Uterus (tissue), 4 donors: ENCODE results near the gene EPS15. TPM values are rescaled to one million over a fixed set of nuclear protein-coding genes. Genes with fewer than 3 reads are reported as not detected.
"Not testable (repeated sequence)": the region's sequence is repeated elsewhere in the genome, so short reads cannot be mapped to it uniquely, and the experiment has no call there.

ENCODE experiments used
- DNase-seq, 2 donors: peaks; one replicate each; pipeline ENCODE4 v3.0.0-alpha.2; 2019 to 2020
- H3K27ac ChIP-seq, 2 donors: fragments of 200-600 bp; sonication (generic); 1 replicate in 1 of 2; 2 replicates in 1 of 2; pipeline ENCODE4 v1.5.1; 2016 to 2018
- H3K27me3 ChIP-seq, 2 donors: fragments of 200-600 bp; sonication (generic); one replicate each; pipeline ENCODE4 v1.5.1; 2018 to 2019; ENCODE audit warnings: control low read depth in 1 of 2
- H3K36me3 ChIP-seq, 2 donors: fragments of 200-600 bp; sonication (generic); one replicate each; pipeline ENCODE4 v1.5.1; 2019; ENCODE audit warnings: control low read depth in 1 of 2
- H3K4me1 ChIP-seq, 2 donors: fragments of 200-600 bp; sonication (generic); one replicate each; pipeline ENCODE4 v1.5.1; 2018 to 2019; ENCODE audit warnings: control low read depth in 1 of 2
- H3K4me3 ChIP-seq, 2 donors: fragments of 200-600 bp; sonication (generic); 1 replicate in 1 of 2; 2 replicates in 1 of 2; pipeline ENCODE4 v1.5.1; 2018 to 2019; ENCODE audit warnings: mild to moderate bottlenecking in 1 of 2
- H3K9me3 ChIP-seq, 2 donors: fragments of 200-600 bp; sonication (generic); one replicate each; pipeline ENCODE4 v1.5.1; 2019; ENCODE audit warnings: control low read depth in 1 of 2
- CTCF ChIP-seq, 4 experiments: fragments of 200-600 bp in 2 of 4; fragments of 450-650 bp in 2 of 4; sonication (generic) in 2 of 4; IDR thresholded peaks; one replicate each; pipeline ENCODE4 v1.5.1; 2016 to 2019; ENCODE audit warnings: antibody characterized with exemption in 4 of 4, mild to moderate bottlenecking in 2 of 4, moderate library complexity in 1 of 4
- POLR2A ChIP-seq, 2 donors: fragments of 450-650 bp; IDR thresholded peaks; one replicate each; pipeline ENCODE4 v1.6.1; 2016; ENCODE audit warnings: antibody characterized with exemption in 2 of 2, mild to moderate bottlenecking in 1 of 2, moderate library complexity in 1 of 2
- intact Hi-C: fragments of 100-400 bp; cut with DNase I; formaldehyde crosslinking; loops from one replicate; pipeline ENCODE4 v1.15.1; 2023; ENCODE audit warnings: low total_unique reads
- total RNA-seq, 4 donors: library from RNA; depleted of rRNA in 3 of 4; stranded (reverse); fragments of >200 nt in 3 of 4; gene quantifications; one replicate each; pipeline versions ENCODE4 v1.1.0 to v1.2.4, GENCODE V29; 2014 to 2023
- donor health status: DM: yes; HTN: yes; CAD: no.

Gene EPS15
- total RNA-seq, 4 donors from 2014 or later = 30.7 to 133 (median 81.1) TPM

- H3K9me3 ChIP-seq = no peaks in the 10 kb centered on the region
- H3K4me3 ChIP-seq = no peak overlapping the region
- no peak overlapping the region for H3K27ac ChIP-seq
- no peak for TF ChIP-seq CTCF (IDR thresholded peaks at IDR 0.05)
- TF ChIP-seq POLR2A (IDR thresholded peaks at IDR 0.05) = no peak
- H3K27me3 ChIP-seq = no peaks in the 10 kb centered on the region
- intact Hi-C loops = no loop called here
- DNase-seq = no peak
- H3K4me1 ChIP-seq = no peaks in the 10 kb centered on the region
- no peaks in the 10 kb centered on the region for H3K36me3 ChIP-seq
Measured at GRCh38 chr1:51415963-51416362, 103.1 kb downstream of the EPS15 start.

- Histone ChIP-seq H3K27me3 (no peaks in the 10 kb centered on the region), H3K27ac (no peak overlapping the region), H3K36me3 (no peaks in the 10 kb centered on the region), H3K9me3 (no peaks in the 10 kb centered on the region), H3K4me1 (no peaks in the 10 kb centered on the region), H3K4me3 (no peak overlapping the region)
- no peak for DNase-seq
- intact Hi-C loops = no loop called here
- no peak for TF ChIP-seq POLR2A (IDR thresholded peaks at IDR 0.05)
- TF ChIP-seq CTCF (IDR thresholded peaks at IDR 0.05) = no peak
Measured at GRCh38 chr1:51414811-51415210, 104.3 kb downstream of the EPS15 start.

GRCh38 chr1:51411820-51412219 is 107.2 kb downstream of the EPS15 start:
- H3K27me3 ChIP-seq, DNase-seq, H3K36me3 ChIP-seq, H3K27ac ChIP-seq, H3K4me3 ChIP-seq, H3K9me3 ChIP-seq, intact Hi-C loops, H3K4me1 ChIP-seq: not testable (repeated sequence)

GRCh38 chr1:51410568-51411460 is 108.3 kb downstream of the EPS15 start:
- Histone ChIP-seq H3K4me3 (no peak overlapping the region), H3K27ac (no peak overlapping the region)
- no peak for DNase-seq

GRCh38 chr1:51409755-51410541 is 109.1 kb downstream of the EPS15 start:
- H3K36me3 ChIP-seq, H3K9me3 ChIP-seq, H3K4me3 ChIP-seq, intact Hi-C loops, H3K27ac ChIP-seq, H3K4me1 ChIP-seq, H3K27me3 ChIP-seq, DNase-seq: not testable (repeated sequence)

More at GRCh38 chr1:51410568-51411460, 108.3 kb downstream of the EPS15 start:
- Histone ChIP-seq H3K27me3 (no peaks in the 10 kb centered on the region), H3K4me1 (no peaks in the 10 kb centered on the region), H3K36me3 (no peaks in the 10 kb centered on the region), H3K9me3 (no peaks in the 10 kb centered on the region)
- intact Hi-C loops = no loop called here
- no peak for TF ChIP-seq CTCF (IDR thresholded peaks at IDR 0.05)
- TF ChIP-seq POLR2A (IDR thresholded peaks at IDR 0.05) = no peak

- TF ChIP-seq CTCF (IDR thresholded peaks at IDR 0.05) (no peak), POLR2A (IDR thresholded peaks at IDR 0.05) (no peak)
- Histone ChIP-seq H3K4me1 (no peaks in the 10 kb centered on the region), H3K27me3 (no peaks in the 10 kb centered on the region), H3K4me3 (no peak overlapping the region), H3K27ac (no peak overlapping the region), H3K9me3 (no peaks in the 10 kb centered on the region), H3K36me3 (no peaks in the 10 kb centered on the region)
- no peak for DNase-seq
- intact Hi-C loops = no loop called here
Measured at GRCh38 chr1:51392241-51392640, 126.8 kb downstream of the EPS15 start.

GRCh38 chr1:51390641-51391040 is 128.4 kb downstream of the EPS15 start:
- DNase-seq, intact Hi-C loops, H3K36me3 ChIP-seq: not testable (repeated sequence)

GRCh38 chr1:51387288-51387687 is 131.8 kb downstream of the EPS15 start:
- H3K27ac ChIP-seq, intact Hi-C loops, H3K4me1 ChIP-seq, H3K4me3 ChIP-seq, H3K27me3 ChIP-seq, H3K36me3 ChIP-seq, DNase-seq: not testable (repeated sequence)
- peaks cover 0 to 10% of the 10 kb centered on the region in 2 donors for H3K9me3 ChIP-seq

More at GRCh38 chr1:51390641-51391040, 128.4 kb downstream of the EPS15 start:
- not testable (repeated sequence) for H3K27ac ChIP-seq, H3K27me3 ChIP-seq, H3K4me3 ChIP-seq, H3K9me3 ChIP-seq, H3K4me1 ChIP-seq
